MCF 10A (cell line): ENCODE measurements around the gene TBC1D3I. TPM values are rescaled to one million over a fixed set of nuclear protein-coding genes. Genes with fewer than 3 reads are reported as not detected.
"Not testable (repeated sequence)": the region's sequence is repeated elsewhere in the genome, so short reads cannot be mapped to it uniquely, and the experiment has no call there.

ENCODE experiments used
- BruUV-seq: library from RNA; stranded (reverse); fragments of 400-500 nt; replicated peaks from 2 replicates; lab custom pipeline; 2021; lab: Mats Ljungman, UMichigan
- CTCF ChIA-PET: fragments of 300-600 bp; sonication (Branson Sonifier 250); formaldehyde crosslinking; extraction: SDS; loops from one replicate; lab custom pipeline; 2021; ENCODE audit warnings: antibody characterized with exemption, inconsistent platforms; lab: Yijun Ruan, JAX
- POLR2A ChIA-PET: fragments of 300-600, 350-650 bp; sonication (Branson Sonifier 250); formaldehyde crosslinking; extraction: SDS; loops from one replicate; lab custom pipeline; 2020; ENCODE audit warnings: antibody characterized with exemption, inconsistent platforms; lab: Yijun Ruan, JAX
- DNase-seq: peaks from one replicate; pipeline ENCODE4 v3.0.0-alpha.2; 2018; ENCODE audit not compliant: unreplicated experiment
- H3K27ac Mint-ChIP-seq: one replicate; pipeline ENCODE4 v1.8.0; 2022; ENCODE audit warnings: mild to moderate bottlenecking, low read depth, mixed read lengths; ENCODE audit not compliant: unreplicated experiment
- H3K27me3 Mint-ChIP-seq: one replicate; pipeline ENCODE4 v1.8.0; 2022; ENCODE audit warnings: mixed read lengths; ENCODE audit not compliant: insufficient read depth, unreplicated experiment
- H3K36me3 Mint-ChIP-seq: one replicate; pipeline ENCODE4 v1.8.0; 2022; ENCODE audit warnings: mild to moderate bottlenecking, moderate library complexity, mixed read lengths; ENCODE audit not compliant: insufficient read depth, unreplicated experiment
- H3K4me1 Mint-ChIP-seq: one replicate; pipeline ENCODE4 v1.8.0; 2022; ENCODE audit warnings: mixed read lengths; ENCODE audit not compliant: insufficient read depth, unreplicated experiment
- H3K4me3 Mint-ChIP-seq: one replicate; pipeline ENCODE4 v1.8.0; 2022; ENCODE audit warnings: mild to moderate bottlenecking, moderate library complexity, mixed read lengths; ENCODE audit not compliant: unreplicated experiment
- H3K9me3 Mint-ChIP-seq: one replicate; pipeline ENCODE4 v1.8.0; 2022; ENCODE audit warnings: mixed read lengths; ENCODE audit not compliant: unreplicated experiment
- intact Hi-C: fragments of 100-400 bp; cut with micrococcal nuclease; formaldehyde crosslinking; loops from 2 replicates; pipeline ENCODE4 v1.14.1; 2022
- total RNA-seq: library from RNA; stranded (reverse); gene quantifications from 2 replicates; pipeline ENCODE4 v1.2.3, GENCODE V29; 2022
- TF ChIP-seq, protein P1 (sequence below): fragments of 200-600 bp; IDR thresholded peaks from one replicate; pipeline ENCODE4 v1.8.0; 2022; ENCODE audit warnings: antibody characterized with exemption, mild to moderate bottlenecking; ENCODE audit not compliant: unreplicated experiment

The TBC1D3I gene
- total RNA-seq, 1 experiment from 2014 or later = 1.1 TPM

DNA sequence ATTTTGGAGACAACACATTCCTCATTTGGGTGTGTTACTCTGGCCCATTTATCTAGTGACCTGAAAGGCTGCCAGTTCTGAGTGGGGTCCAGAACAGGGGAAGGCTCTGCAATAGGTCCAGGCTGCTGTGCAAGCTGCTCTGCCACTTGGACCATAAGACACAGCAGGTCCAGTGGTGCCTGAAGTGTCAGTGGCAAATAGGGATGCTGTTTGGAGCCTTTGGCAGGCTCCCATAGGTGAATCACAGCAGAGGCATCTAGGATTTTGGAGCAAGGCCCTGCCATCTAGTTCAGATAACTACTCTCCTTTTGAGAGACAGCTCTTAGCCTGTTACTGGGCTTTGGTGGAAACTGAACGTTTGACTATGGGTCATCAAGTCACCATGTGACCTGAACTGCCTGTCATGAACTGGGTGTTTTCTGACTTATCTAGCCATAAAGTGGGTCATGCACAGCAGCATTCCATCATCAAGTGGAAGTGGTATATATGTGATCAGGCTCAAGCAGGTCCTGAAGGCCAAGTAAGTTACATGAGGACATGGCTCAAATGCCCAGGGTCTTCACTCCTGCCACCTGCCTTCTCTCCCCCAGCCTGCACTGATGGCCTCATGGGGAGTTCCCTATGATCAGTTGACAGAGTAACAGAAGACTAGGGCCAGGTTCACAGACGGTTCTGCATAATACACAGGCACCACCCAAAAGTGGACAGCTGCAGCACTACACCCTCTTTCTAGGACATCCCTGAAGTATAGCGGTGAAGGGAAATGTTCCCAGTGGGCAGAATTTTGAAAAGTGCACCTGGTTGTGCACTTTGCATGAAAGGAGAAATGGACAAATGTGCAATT lies 43.4 kb downstream of the TBC1D3I start:
- H3K4me3 Mint-ChIP-seq, H3K4me1 Mint-ChIP-seq, H3K36me3 Mint-ChIP-seq, intact Hi-C loops, BruUV-seq, DNase-seq, H3K9me3 Mint-ChIP-seq, H3K27ac Mint-ChIP-seq, CTCF ChIA-PET: not testable (repeated sequence)
- POLR2A ChIA-PET = interaction anchor here (1.5 kb wide), 1 partner anchor 10 kb away, joined by 4 read pairs; the partner anchor contains the start of gene CCL4L2
- H3K27me3 Mint-ChIP-seq = peaks cover 15% of the 10 kb centered on the region

DNA sequence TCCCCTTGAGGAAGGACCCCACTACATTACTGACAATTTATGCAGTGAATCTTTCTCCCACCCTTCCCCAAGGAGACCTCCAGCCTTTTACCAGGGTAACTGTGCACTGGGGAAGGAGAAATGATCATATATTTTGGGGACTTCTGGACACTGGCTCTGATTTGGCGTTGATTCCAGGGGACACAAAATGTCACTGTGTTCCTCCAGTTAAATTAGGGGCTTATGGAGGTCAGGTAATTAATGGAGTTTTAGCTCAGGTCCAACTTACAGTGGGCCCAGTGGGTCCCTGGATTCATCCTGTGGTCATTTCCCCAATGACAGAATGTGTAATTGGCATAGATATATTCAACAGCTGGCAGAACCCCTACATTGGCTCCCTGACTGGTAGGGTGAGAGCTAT lies 44.8 kb downstream of the TBC1D3I start:
- POLR2A ChIA-PET = interaction anchor here (1.5 kb wide), 1 partner anchor 9 kb away, joined by 4 read pairs; the partner anchor contains the start of gene CCL4L2
- intact Hi-C loops, H3K4me1 Mint-ChIP-seq, H3K4me3 Mint-ChIP-seq, BruUV-seq, H3K36me3 Mint-ChIP-seq, DNase-seq, H3K27ac Mint-ChIP-seq, H3K9me3 Mint-ChIP-seq: not testable (repeated sequence)
- CTCF ChIA-PET = interaction anchor here (0.6 kb wide), 1 partner anchor 130 kb away, joined by 3 read pairs; no protein-coding TSS in a partner anchor
- H3K27me3 Mint-ChIP-seq = peaks cover 21% of the 10 kb centered on the region

DNA sequence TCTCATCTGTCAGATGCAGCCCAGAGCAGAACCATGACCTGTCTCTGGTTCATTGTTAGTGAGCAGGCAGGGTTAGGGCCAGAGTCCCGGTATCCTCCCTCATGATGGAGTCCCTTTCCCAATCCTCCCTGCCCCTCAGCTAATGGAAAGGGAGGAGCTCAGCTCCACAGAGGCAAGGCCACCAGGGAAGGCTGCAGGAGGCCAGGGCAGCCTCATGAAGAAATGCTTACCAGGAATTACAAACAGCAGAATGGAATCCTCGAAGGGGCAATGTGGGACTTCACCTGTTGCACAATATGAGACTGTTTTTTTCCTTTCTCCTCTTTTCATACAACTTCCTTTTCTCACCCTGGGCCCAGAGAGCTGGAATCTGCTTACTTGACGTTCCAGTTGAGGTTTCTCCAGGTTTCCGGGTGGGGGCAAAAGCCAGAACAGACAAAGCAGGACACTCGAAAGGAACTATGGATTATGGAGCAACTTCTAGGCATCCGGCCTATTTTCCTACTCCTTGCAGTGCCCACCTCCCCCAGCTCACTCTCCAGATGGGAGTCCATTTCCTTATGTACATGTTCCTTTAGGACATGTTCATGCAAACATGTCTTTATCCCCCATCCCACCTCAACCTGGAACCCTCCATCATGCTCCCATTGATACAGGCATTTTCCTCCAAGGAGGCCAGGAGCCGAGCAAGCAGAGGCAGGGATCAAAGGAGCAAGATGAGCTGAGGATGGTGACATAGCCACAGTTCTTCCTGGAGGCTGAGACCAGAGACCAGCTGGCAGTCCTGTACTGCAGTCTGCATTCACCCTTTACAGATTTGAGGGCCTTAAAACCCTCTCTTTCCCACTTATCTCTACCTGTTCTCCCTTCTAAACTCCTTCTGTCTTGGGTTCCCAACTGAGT lies 48.7 kb downstream of the TBC1D3I start:
- H3K27ac Mint-ChIP-seq, H3K9me3 Mint-ChIP-seq, H3K4me1 Mint-ChIP-seq, BruUV-seq, DNase-seq, CTCF ChIA-PET, H3K4me3 Mint-ChIP-seq, POLR2A ChIA-PET, intact Hi-C loops, H3K36me3 Mint-ChIP-seq: not testable (repeated sequence)
- H3K27me3 Mint-ChIP-seq = peaks cover 44% of the 10 kb centered on the region

GRCh38 chr17:36214918-36215317 lies 49.5 kb downstream of the TBC1D3I start:
- no TSS peak for BruUV-seq
- DNase-seq = no peak
- Mint-ChIP-seq H3K4me3 (no peak overlapping the region), H3K36me3 (no peaks in the 10 kb centered on the region), H3K27ac (no peak overlapping the region), H3K4me1 (no peaks in the 10 kb centered on the region), H3K27me3 (peaks cover 50% of the 10 kb centered on the region), H3K9me3 (no peaks in the 10 kb centered on the region)
- POLR2A ChIA-PET = no interaction called here
- TF ChIP-seq, protein P1, sequence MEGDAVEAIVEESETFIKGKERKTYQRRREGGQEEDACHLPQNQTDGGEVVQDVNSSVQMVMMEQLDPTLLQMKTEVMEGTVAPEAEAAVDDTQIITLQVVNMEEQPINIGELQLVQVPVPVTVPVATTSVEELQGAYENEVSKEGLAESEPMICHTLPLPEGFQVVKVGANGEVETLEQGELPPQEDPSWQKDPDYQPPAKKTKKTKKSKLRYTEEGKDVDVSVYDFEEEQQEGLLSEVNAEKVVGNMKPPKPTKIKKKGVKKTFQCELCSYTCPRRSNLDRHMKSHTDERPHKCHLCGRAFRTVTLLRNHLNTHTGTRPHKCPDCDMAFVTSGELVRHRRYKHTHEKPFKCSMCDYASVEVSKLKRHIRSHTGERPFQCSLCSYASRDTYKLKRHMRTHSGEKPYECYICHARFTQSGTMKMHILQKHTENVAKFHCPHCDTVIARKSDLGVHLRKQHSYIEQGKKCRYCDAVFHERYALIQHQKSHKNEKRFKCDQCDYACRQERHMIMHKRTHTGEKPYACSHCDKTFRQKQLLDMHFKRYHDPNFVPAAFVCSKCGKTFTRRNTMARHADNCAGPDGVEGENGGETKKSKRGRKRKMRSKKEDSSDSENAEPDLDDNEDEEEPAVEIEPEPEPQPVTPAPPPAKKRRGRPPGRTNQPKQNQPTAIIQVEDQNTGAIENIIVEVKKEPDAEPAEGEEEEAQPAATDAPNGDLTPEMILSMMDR = no peak
- intact Hi-C loops = no loop called here
- CTCF ChIA-PET = no interaction called here

GRCh38 chr17:36213695-36214094 lies 50.7 kb downstream of the TBC1D3I start:
- Mint-ChIP-seq H3K9me3 (no peaks in the 10 kb centered on the region), H3K36me3 (no peaks in the 10 kb centered on the region), H3K27me3 (peaks cover 49% of the 10 kb centered on the region), H3K4me3 (no peak overlapping the region), H3K4me1 (no peaks in the 10 kb centered on the region), H3K27ac (no peak overlapping the region)
- intact Hi-C loops = no loop called here
- no peak for DNase-seq
- TF ChIP-seq, protein P1 = no peak
- BruUV-seq = no TSS peak
- POLR2A ChIA-PET = no interaction called here
- CTCF ChIA-PET = no interaction called here
